Neutrophil (primary cell): Measurements from ENCODE around the gene HLA-DMB.

Experiments
- H3K27ac ChIP-seq: fragments of 200-600 bp; sonication (generic); 2 replicates; pipeline ENCODE4 v1.5.1; 2016; ENCODE audit warnings: mild to moderate bottlenecking, moderate library complexity
- H3K27me3 ChIP-seq: fragments of 200-600 bp; sonication (generic); 2 replicates; pipeline ENCODE4 v1.6.0; 2016; ENCODE audit warnings: mild to moderate bottlenecking
- H3K36me3 ChIP-seq: fragments of 200-600 bp; sonication (generic); 2 replicates; pipeline ENCODE4 v1.5.1; 2017
- H3K4me1 ChIP-seq, 2 experiments: fragments of 200-600 bp in 1 of 2; sonication (generic) in 1 of 2; 1 replicate in 1 of 2; 2 replicates in 1 of 2; pipeline versions ENCODE4 v1.5.1 to v1.6.1; 2013 to 2016; ENCODE audit warnings: low read depth in 1 of 2, low read length in 1 of 2, mild to moderate bottlenecking in 1 of 2, moderate library complexity in 1 of 2; ENCODE audit not compliant: control insufficient read depth in 1 of 2, insufficient read depth in 1 of 2
- H3K4me3 ChIP-seq, 2 experiments: fragments of 200-600 bp in 1 of 2; sonication (generic) in 1 of 2; 1 replicate in 1 of 2; 2 replicates in 1 of 2; pipeline ENCODE4 v1.5.1; 2013 to 2016; ENCODE audit warnings: low read depth in 1 of 2, low read length in 1 of 2, mild to moderate bottlenecking in 1 of 2, moderate library complexity in 1 of 2
- H3K9me3 ChIP-seq: fragments of 200-600 bp; sonication (generic); 2 replicates; pipeline ENCODE4 v1.5.1; 2016
- CTCF ChIP-seq: fragments of 200-600 bp; sonication (generic); IDR thresholded peaks from 2 replicates; pipeline ENCODE4 v1.5.1; 2016; ENCODE audit warnings: antibody characterized with exemption

Gene HLA-DMB

GRCh38 chr6:32956176-32956575 is 15.3 kb upstream of the HLA-DMB start:
- H3K4me1 ChIP-seq = peaks cover 11 to 19% of the 10 kb centered on the region in 2 experiments
- H3K27me3 ChIP-seq = no peaks in the 10 kb centered on the region
- H3K9me3 ChIP-seq = no peaks in the 10 kb centered on the region
- H3K4me3 ChIP-seq = no peak overlapping the region
- no peaks in the 10 kb centered on the region for H3K36me3 ChIP-seq
- no peak overlapping the region for H3K27ac ChIP-seq
- no peak for TF ChIP-seq CTCF

- Histone ChIP-seq H3K36me3 (no peaks in the 10 kb centered on the region), H3K4me1 (peaks cover 11 to 19% of the 10 kb centered on the region in 2 experiments), H3K27ac (no peak overlapping the region), H3K4me3 (no peak overlapping the region), H3K9me3 (no peaks in the 10 kb centered on the region), H3K27me3 (no peaks in the 10 kb centered on the region)
- no peak for TF ChIP-seq CTCF
Observed at GRCh38 chr6:32954986-32955802, 14.4 kb upstream of the HLA-DMB start.

- peaks cover 11 to 19% of the 10 kb centered on the region in 2 experiments for H3K4me1 ChIP-seq
- no peak overlapping the region for H3K4me3 ChIP-seq
- H3K36me3 ChIP-seq = no peaks in the 10 kb centered on the region
- no peak overlapping the region for H3K27ac ChIP-seq
- no peaks in the 10 kb centered on the region for H3K27me3 ChIP-seq
- H3K9me3 ChIP-seq = no peaks in the 10 kb centered on the region
- no peak for TF ChIP-seq CTCF
Observed at GRCh38 chr6:32954267-32954666, 13.4 kb upstream of the HLA-DMB start.

- peak overlapping the region; percentile 83 for H3K27ac ChIP-seq
- TF ChIP-seq CTCF = no peak
Observed at GRCh38 chr6:32953775-32954174, 12.9 kb upstream of the HLA-DMB start.

GRCh38 chr6:32952817-32953739 is 12.2 kb upstream of the HLA-DMB start, which contains the start of gene HLA-DMA:
Gene HLA-DMA (minus strand): TSS chr6:32953097. CDS start chr6:32953036, 61 bp downstream.
- Histone ChIP-seq H3K27ac (peak within 1 kb of the TSS; percentile 83), H3K9me3 (no peaks in the 10 kb centered on the region), H3K4me1 (peaks cover 11 to 19% of the 10 kb centered on the region in 2 experiments), H3K27me3 (no peaks in the 10 kb centered on the region), H3K4me3 (peak within 1 kb of the TSS; percentile 12 to 50), H3K36me3 (no peaks in the 10 kb centered on the region)
- TF ChIP-seq CTCF = peak; percentile 87

More at GRCh38 chr6:32953775-32954174, 12.9 kb upstream of the HLA-DMB start:
- peaks cover 11 to 19% of the 10 kb centered on the region in 2 experiments for H3K4me1 ChIP-seq
- no peak overlapping the region for H3K4me3 ChIP-seq
- no peaks in the 10 kb centered on the region for H3K36me3 ChIP-seq
- no peaks in the 10 kb centered on the region for H3K27me3 ChIP-seq
- no peaks in the 10 kb centered on the region for H3K9me3 ChIP-seq
